NB4 (cell line): ENCODE measurements around the gene PDE4D.

Experiments used
- MYC ChIP-seq: IDR thresholded peaks from 2 replicates; pipeline ENCODE4 v1.6.1; 2011; ENCODE audit warnings: low read depth, low read length
- TF ChIP-seq, protein P1 (sequence below): IDR thresholded peaks from one replicate; pipeline ENCODE4 v1.5.1; 2012; ENCODE audit warnings: low read depth, low read length

GRCh38 chr5:59102437-59102836 lies 791.1 kb downstream of the PDE4D start:
- TF ChIP-seq MYC, result no peak
- TF ChIP-seq, protein P1, sequence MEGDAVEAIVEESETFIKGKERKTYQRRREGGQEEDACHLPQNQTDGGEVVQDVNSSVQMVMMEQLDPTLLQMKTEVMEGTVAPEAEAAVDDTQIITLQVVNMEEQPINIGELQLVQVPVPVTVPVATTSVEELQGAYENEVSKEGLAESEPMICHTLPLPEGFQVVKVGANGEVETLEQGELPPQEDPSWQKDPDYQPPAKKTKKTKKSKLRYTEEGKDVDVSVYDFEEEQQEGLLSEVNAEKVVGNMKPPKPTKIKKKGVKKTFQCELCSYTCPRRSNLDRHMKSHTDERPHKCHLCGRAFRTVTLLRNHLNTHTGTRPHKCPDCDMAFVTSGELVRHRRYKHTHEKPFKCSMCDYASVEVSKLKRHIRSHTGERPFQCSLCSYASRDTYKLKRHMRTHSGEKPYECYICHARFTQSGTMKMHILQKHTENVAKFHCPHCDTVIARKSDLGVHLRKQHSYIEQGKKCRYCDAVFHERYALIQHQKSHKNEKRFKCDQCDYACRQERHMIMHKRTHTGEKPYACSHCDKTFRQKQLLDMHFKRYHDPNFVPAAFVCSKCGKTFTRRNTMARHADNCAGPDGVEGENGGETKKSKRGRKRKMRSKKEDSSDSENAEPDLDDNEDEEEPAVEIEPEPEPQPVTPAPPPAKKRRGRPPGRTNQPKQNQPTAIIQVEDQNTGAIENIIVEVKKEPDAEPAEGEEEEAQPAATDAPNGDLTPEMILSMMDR, result no peak
